ENCODE data around the gene FANCC. TPM values are rescaled to one million over a fixed set of nuclear protein-coding genes. Genes with fewer than 3 reads are reported as not detected.

Gene FANCC
- total RNA-seq, 2 experiments from 2014 or later, result 15.9 to 16.7 TPM

DNA sequence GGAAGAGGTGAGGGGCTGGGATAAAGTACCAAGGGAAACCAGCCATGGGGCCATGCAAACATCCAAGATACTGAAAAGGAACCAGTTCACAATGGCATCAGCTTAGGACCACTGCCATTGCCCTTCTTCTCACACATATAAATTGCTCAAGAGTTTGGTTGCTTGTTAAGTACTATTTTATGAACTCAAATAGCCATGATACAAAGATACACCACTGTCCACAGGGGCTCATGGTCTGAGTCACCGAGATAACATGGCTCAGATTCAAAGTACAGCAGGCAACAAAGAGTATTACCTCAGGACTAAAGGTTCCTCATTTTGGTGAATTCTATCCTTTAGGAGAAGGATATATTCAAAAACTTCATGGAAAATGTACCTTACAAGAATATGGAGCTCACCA is 55.6 kb downstream of the FANCC start:
- POLR2A ChIA-PET, result no interaction called here
- intact Hi-C loops (cut with DNase I, micrococcal nuclease), result no loop called here

DNA sequence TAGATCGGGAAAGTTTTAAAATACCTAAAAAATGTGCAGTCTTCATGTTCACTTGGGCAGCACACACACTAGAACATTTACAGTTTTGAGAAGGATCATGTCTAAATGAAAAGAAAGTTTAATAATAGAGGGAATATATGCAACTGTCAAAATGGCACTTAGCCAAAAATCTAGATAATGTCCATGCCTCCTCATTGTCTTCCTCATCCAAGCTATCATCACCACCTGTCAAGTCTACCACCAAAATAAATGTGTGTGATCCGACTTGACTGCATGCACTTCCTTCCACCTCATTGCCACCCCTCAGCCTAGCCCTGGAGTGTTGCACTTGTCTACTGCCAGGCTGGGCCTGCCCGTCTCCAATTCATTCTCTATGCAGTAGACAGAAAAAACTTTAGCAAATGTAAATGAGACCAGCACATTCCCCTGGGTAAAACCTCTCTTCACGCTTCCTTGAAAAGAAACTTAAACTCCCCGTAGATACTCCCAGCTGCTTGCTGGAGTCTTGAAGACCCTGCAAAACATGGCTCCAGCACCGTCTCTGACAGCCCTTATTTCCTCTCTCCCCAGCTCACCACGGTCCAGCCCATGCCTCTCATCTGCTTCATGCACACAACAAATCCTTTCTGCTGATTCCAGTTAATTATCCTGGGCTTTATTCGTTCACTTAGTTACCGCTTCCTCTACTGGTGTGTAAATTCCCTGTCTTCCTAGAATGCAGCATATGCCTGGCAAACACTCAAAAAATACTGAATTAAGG is 66.9 kb downstream of the FANCC start:
- POLR2A ChIA-PET, result no interaction called here
- Mint-ChIP-seq H3K27me3 (no peaks in the 10 kb centered on the region), H3K4me1 (no peaks in the 10 kb centered on the region), H3K9me3 (ENCODE audit: low read depth) (peaks cover under 1% of the 10 kb centered on the region), H3K36me3 (ENCODE audit: low read depth) (peaks cover 10% of the 10 kb centered on the region), H3K4me3 (no peak overlapping the region), H3K27ac (no peak overlapping the region)
- intact Hi-C loops (cut with DNase I, micrococcal nuclease), result no loop called here
- ATAC-seq (no peak), DNase-seq (no peak)
- CTCF ChIA-PET, result interaction anchor here (0.6 kb wide), 2 partner anchors 251 to 967 kb away, joined by 3 to 4 read pairs; no protein-coding TSS in a partner anchor

More for the DNA sequence above, 55.6 kb downstream of the FANCC start:
- no peak overlapping the region for H3K4me3 Mint-ChIP-seq
- no peak overlapping the region for H3K27ac Mint-ChIP-seq
- ATAC-seq (no peak), DNase-seq (no peak)
- CTCF ChIA-PET, result interaction anchor here (1.1 kb wide), 1 partner anchor 13 kb away, joined by 3 read pairs; no protein-coding TSS in a partner anchor
- H3K4me1 Mint-ChIP-seq, result peaks cover 15% of the 10 kb centered on the region
- no peaks in the 10 kb centered on the region for H3K27me3 Mint-ChIP-seq
- no peaks in the 10 kb centered on the region for H3K9me3 Mint-ChIP-seq (ENCODE audit: low read depth)
- H3K36me3 Mint-ChIP-seq (ENCODE audit: low read depth), result no peaks in the 10 kb centered on the region

DNA sequence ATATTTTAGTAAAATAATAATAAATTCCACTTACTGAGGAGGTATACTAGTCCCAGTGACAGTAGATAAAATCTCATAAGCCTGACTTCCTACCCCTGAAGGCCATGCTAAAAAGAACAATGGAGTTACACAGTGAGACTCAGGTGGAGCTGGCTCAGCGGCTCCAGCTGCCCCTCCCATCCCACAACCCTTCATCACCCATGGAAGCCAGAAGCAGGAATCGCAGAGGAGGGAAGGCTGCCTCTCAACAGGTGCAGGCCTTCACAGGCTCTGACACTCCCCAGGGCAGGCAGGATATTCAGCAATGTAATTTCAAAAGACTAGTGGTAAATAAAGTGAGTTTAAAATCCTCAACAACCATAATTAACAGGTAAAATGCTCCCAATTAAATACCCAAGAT is 67.5 kb downstream of the FANCC start:
- Mint-ChIP-seq H3K27me3 (no peaks in the 10 kb centered on the region), H3K27ac (no peak overlapping the region), H3K36me3 (ENCODE audit: low read depth) (peaks cover 13% of the 10 kb centered on the region), H3K4me3 (no peak overlapping the region), H3K4me1 (no peaks in the 10 kb centered on the region), H3K9me3 (ENCODE audit: low read depth) (no peaks in the 10 kb centered on the region)
- CTCF ChIA-PET, result no interaction called here
- POLR2A ChIA-PET, result no interaction called here
- intact Hi-C loops (cut with DNase I, micrococcal nuclease), result no loop called here
- DNase-seq, result no peak
- no peak for ATAC-seq

DNA sequence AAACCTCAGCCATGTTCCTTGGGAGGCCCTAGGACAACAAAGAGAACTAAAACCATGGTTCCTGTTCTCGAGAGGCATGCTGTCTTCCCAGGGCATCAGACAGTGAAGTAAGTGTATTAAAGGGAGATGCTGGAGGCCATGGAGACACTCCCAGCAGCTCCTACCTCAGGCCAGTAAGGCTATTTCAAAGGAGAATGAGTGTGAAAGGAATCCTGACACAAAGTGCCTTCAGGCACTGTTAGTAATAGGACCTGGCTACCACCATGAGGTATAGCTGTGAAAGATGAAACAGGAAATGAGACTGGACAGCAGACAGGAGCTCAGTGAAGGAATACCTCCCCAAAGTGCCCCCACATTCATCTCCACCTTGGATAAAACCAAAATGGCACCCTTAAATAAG is 71.0 kb downstream of the FANCC start:
- intact Hi-C loops (cut with DNase I, micrococcal nuclease), result no loop called here
- DNase-seq, result no peak
- Mint-ChIP-seq H3K9me3 (ENCODE audit: low read depth) (no peaks in the 10 kb centered on the region), H3K27ac (no peak overlapping the region), H3K27me3 (no peaks in the 10 kb centered on the region), H3K4me1 (no peaks in the 10 kb centered on the region), H3K36me3 (ENCODE audit: low read depth) (peaks cover 19% of the 10 kb centered on the region), H3K4me3 (no peak overlapping the region)
- ATAC-seq, result no peak
- POLR2A ChIA-PET, result no interaction called here
- CTCF ChIA-PET, result no interaction called here

DNA sequence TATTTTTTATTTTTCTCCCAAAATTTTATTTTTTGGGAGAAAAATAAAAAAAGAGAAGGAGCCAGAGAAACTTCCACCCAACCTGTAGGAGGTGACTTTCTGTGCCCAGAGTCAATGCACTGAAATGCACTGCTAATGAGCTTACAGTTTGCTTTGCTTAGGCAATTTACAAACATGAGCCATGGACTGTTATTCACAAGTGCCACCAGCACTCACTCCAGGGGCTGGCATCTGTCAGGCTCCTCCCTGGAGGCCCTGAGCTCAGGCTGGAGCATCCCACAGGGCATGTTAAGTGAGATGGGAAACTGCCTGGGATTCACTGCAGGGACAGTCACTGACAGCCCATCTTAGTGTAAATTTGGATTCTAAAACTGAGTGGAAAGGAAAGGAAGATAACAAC is 74.9 kb downstream of the FANCC start:
- Mint-ChIP-seq H3K9me3 (ENCODE audit: low read depth) (no peaks in the 10 kb centered on the region), H3K36me3 (ENCODE audit: low read depth) (peaks cover 17% of the 10 kb centered on the region), H3K4me1 (no peaks in the 10 kb centered on the region), H3K27ac (no peak overlapping the region), H3K27me3 (no peaks in the 10 kb centered on the region), H3K4me3 (no peak overlapping the region)
- intact Hi-C loops (cut with DNase I, micrococcal nuclease), result no loop called here
- no peak for ATAC-seq
- no peak for DNase-seq
- POLR2A ChIA-PET, result no interaction called here
- CTCF ChIA-PET, result interaction anchor here (1.3 kb wide), 1 partner anchor 975 kb away, joined by 3 read pairs; no protein-coding TSS in a partner anchor

DNA sequence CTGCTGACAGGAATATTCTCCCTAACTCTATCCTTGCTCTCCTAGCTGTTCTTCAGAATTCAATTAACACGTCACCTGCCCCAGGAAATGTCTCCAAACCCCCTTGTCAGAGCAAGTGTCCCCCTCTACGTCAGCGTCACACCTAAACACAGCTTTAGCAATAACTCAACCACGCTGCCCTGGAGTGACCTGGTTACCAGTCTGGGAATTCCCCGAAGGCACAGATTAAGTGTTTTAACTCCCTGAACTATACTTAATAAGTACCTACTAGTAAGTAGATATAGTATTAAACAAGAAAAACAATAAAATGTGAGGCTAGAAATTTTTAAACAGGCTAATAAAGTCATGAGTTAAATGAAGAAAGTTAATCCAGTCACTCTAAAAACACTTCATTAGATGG is 78.4 kb downstream of the FANCC start:
- H3K27ac Mint-ChIP-seq, result no peak overlapping the region
- intact Hi-C loops (cut with DNase I, micrococcal nuclease), result no loop called here
- H3K4me3 Mint-ChIP-seq, result no peak overlapping the region
- H3K4me1 Mint-ChIP-seq, result no peaks in the 10 kb centered on the region
- ChIA-PET POLR2A (no interaction called here), CTCF (no interaction called here)
- H3K36me3 Mint-ChIP-seq (ENCODE audit: low read depth), result peaks cover 6% of the 10 kb centered on the region
- H3K9me3 Mint-ChIP-seq (ENCODE audit: low read depth), result no peaks in the 10 kb centered on the region
- ATAC-seq, result no peak
- no peaks in the 10 kb centered on the region for H3K27me3 Mint-ChIP-seq
- no peak for DNase-seq

DNA sequence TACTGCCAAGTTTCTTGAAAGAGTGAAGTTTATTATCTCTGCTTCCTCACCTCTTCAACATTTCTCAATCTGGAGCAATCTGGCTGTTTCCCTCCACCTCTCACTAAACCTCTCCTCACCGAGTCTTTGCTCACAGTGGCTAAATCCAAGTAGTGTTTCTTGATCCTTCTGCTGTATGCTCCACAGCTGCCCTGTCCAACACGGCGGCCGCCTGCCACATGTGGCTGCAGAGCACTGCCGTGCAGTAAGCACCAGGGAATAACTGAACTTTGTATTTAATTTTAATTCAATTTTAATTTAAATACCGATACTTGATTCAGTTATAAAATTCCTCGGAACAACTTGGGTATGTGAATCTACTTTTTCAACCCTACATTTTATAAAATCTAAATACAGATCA is 80.2 kb downstream of the FANCC start:
- no peak for DNase-seq
- H3K27ac Mint-ChIP-seq, result no peak overlapping the region
- H3K9me3 Mint-ChIP-seq (ENCODE audit: low read depth), result no peaks in the 10 kb centered on the region
- H3K4me1 Mint-ChIP-seq, result no peaks in the 10 kb centered on the region
- intact Hi-C loops (cut with DNase I, micrococcal nuclease), result no loop called here
- ATAC-seq, result no peak
- no peaks in the 10 kb centered on the region for H3K27me3 Mint-ChIP-seq
- ChIA-PET CTCF (no interaction called here), POLR2A (no interaction called here)
- no peak overlapping the region for H3K4me3 Mint-ChIP-seq
- peaks cover 8% of the 10 kb centered on the region for H3K36me3 Mint-ChIP-seq (ENCODE audit: low read depth)

DNA sequence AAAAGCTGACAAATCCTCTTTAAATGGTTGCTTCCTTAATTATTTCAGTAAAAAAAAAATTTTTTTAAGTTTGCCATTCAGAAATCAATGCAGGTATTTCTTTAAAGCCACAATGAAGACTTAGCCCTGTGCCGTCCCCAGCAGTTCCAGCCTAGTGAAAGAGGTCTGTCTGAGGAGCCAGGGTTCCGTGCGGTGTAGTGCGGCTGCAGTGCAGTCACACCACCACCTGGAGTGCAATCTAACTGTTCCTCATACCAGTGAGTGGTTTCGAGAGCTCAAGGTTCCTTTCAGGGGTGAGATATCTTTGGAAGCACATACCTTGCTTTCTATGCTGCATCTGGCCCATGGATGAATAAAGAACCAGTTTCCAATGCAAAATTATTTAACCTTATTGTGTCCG is 87.5 kb downstream of the FANCC start:
- DNase-seq, result no peak
- no peak overlapping the region for H3K27ac Mint-ChIP-seq
- CTCF ChIA-PET, result interaction anchor here (0.6 kb wide), 1 partner anchor 448 kb away, joined by 3 read pairs; no protein-coding TSS in a partner anchor
- intact Hi-C loops (cut with DNase I, micrococcal nuclease), result no loop called here
- no peak for ATAC-seq
- POLR2A ChIA-PET, result no interaction called here
- no peaks in the 10 kb centered on the region for H3K4me1 Mint-ChIP-seq
- no peaks in the 10 kb centered on the region for H3K27me3 Mint-ChIP-seq
- H3K36me3 Mint-ChIP-seq (ENCODE audit: low read depth), result peaks cover 10% of the 10 kb centered on the region
- H3K4me3 Mint-ChIP-seq, result no peak overlapping the region
- no peaks in the 10 kb centered on the region for H3K9me3 Mint-ChIP-seq (ENCODE audit: low read depth)

DNA sequence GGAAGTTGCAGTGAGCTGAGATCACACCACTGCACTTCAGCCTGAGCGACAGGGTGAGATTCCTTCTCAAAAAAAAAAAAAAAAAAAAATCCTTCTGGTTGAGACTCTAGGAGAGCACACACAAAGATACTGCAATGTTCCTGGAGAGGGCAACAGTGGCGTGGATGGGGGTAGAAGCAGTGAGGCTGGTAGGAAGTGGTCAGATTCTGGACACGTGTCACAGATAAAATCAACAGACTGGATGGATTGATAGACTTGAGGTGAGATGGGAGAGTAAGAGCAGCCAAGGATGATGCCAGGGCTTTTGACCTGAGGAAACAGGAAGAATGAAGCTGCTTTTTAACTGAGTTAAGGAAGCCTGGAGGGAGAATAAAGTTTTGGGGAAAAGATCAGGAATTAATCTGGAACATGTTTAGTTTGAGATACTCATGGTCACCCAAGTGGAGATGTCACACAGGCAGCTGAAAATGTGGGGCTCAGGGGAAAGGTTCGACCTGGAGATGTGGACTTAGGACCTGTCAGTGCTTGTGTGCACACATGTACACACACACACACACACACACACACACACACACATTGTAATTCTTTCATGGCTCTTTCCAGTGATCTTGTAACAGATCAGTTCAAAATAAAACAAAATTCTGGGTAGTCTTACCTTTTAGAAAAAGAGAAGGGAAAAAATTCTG is 88.1 kb downstream of the FANCC start:
- no peaks in the 10 kb centered on the region for H3K4me1 Mint-ChIP-seq
- no peaks in the 10 kb centered on the region for H3K9me3 Mint-ChIP-seq (ENCODE audit: low read depth)
- no peak overlapping the region for H3K4me3 Mint-ChIP-seq
- ATAC-seq, result no peak
- no peaks in the 10 kb centered on the region for H3K27me3 Mint-ChIP-seq
- POLR2A ChIA-PET, result no interaction called here
- CTCF ChIA-PET, result interaction anchor here (0.6 kb wide), 1 partner anchor 447 kb away, joined by 3 read pairs; no protein-coding TSS in a partner anchor
- no peak for DNase-seq
- H3K36me3 Mint-ChIP-seq (ENCODE audit: low read depth), result peaks cover 10% of the 10 kb centered on the region
- no peak overlapping the region for H3K27ac Mint-ChIP-seq
- intact Hi-C loops (cut with DNase I, micrococcal nuclease), result no loop called here

DNA sequence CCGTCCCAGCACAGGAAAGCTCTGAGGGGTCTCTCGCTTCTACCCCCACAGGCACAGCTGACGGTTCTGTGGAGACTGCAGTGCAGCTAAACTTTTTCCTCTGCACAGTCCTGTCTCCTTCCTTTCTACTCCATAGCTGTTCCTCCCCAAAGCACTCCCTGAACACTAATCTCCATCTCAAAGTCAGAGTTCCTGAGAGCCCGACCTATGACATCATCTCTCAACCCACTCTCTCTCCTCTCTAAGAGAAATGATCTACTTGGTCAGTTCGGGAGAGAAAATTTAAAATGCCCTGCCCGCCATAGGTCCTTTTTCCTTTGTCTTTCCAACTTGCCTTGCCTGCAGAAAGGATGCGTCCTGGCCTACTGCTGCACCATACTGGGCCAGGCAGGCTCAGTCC is 90.6 kb downstream of the FANCC start:
- H3K36me3 Mint-ChIP-seq (ENCODE audit: low read depth), result peaks cover 5% of the 10 kb centered on the region
- ChIA-PET POLR2A (no interaction called here), CTCF (interaction anchor here (0.6 to 1.0 kb wide), 2 partner anchors 59 to 98 kb away, joined by 3 read pairs; no protein-coding TSS in a partner anchor)
- intact Hi-C loops (cut with DNase I, micrococcal nuclease), result no loop called here
- no peaks in the 10 kb centered on the region for H3K9me3 Mint-ChIP-seq (ENCODE audit: low read depth)
- H3K27me3 Mint-ChIP-seq, result no peaks in the 10 kb centered on the region
- H3K4me1 Mint-ChIP-seq, result no peaks in the 10 kb centered on the region
- H3K27ac Mint-ChIP-seq, result no peak overlapping the region
- no peak for ATAC-seq
- no peak overlapping the region for H3K4me3 Mint-ChIP-seq
- no peak for DNase-seq

DNA sequence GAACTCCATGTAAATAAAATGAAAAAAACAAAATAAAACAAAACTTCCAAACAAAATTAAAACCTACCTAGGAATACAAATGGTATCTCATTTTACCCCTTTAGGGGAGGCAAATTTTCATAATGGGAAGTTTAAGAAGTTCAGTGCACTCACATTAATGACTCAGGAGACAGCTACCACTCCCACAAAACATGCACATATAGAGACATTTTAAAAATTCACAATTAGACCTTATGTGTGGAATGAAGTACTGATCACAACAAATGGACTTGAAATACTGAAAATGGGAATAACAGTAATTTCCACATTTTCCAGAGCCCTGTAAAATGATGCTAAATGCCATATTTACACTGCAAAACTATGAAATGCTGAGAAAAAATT is 91.8 kb downstream of the FANCC start:
- Mint-ChIP-seq H3K27me3 (no peaks in the 10 kb centered on the region), H3K4me1 (no peaks in the 10 kb centered on the region), H3K36me3 (ENCODE audit: low read depth) (peaks cover 4% of the 10 kb centered on the region), H3K27ac (no peak overlapping the region), H3K4me3 (no peak overlapping the region), H3K9me3 (ENCODE audit: low read depth) (no peaks in the 10 kb centered on the region)
- intact Hi-C loops (cut with DNase I, micrococcal nuclease), result no loop called here
- CTCF ChIA-PET, result no interaction called here
- DNase-seq (no peak), ATAC-seq (no peak)
- POLR2A ChIA-PET, result no interaction called here

DNA sequence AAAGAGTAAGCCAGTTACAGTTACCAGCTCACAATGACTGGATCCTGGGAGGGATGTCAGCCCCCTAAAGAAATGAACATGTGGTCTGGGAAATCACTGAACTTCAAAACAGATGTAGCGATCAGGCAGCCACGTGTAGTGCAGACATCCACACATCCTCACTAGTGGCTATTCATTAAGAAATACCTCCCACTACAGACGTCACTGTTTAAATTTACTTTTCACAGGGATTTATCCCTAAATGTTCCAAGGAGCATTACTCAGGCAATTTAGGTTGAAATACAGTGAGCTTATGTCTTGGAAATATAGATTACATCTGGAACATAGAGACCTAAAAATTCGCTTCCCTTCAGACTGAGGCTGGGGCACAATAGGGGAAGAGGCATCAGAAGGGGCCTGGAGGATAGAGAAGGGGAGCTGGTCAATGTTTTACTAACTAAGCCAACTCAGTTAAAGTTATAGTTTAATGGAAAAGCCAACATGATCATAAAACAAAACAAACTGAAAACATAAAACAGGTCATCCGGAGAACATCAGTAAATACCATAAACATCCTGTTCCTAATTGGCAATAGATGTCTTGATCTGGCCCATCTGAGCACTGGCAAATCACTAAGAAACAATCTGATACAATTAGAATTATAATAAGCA is 92.3 kb downstream of the FANCC start:
- H3K9me3 Mint-ChIP-seq (ENCODE audit: low read depth), result no peaks in the 10 kb centered on the region
- ChIA-PET CTCF (no interaction called here), POLR2A (no interaction called here)
- no peak for DNase-seq
- H3K4me1 Mint-ChIP-seq, result no peaks in the 10 kb centered on the region
- no peaks in the 10 kb centered on the region for H3K27me3 Mint-ChIP-seq
- peaks cover 3% of the 10 kb centered on the region for H3K36me3 Mint-ChIP-seq (ENCODE audit: low read depth)
- no peak overlapping the region for H3K4me3 Mint-ChIP-seq
- no peak for ATAC-seq
- no peak overlapping the region for H3K27ac Mint-ChIP-seq
- intact Hi-C loops (cut with DNase I, micrococcal nuclease), result no loop called here

Measured in activated CD4-positive, alpha-beta T cell treated with anti-CD3 and anti-CD28 coated beads for 36 hours (primary cell).